K562 (cell line): ENCODE measurements around the gene FST. TPM values are rescaled to one million over a fixed set of nuclear protein-coding genes. Genes with fewer than 3 reads are reported as not detected.

Experiments
- ATAC-seq: fragments of 200-7000 bp; cut with Tn5 transposase; 3 replicates; pipeline ENCODE4 v1.9.1; 2020; ENCODE audit warnings: moderate library complexity
- BruUV-seq: library from RNA; stranded (reverse); fragments of 400-500 nt; replicated peaks from 2 replicates; lab custom pipeline; 2021; lab: Mats Ljungman, UMichigan
- CTCF ChIA-PET: fragments of 300-600 bp; formaldehyde crosslinking; extraction: SDS; loops from one replicate; lab custom pipeline; 2021; ENCODE audit warnings: low intra/inter-chr PET ratio; lab: Yijun Ruan, JAX
- POLR2A ChIA-PET: fragments of 300-600, 350-650 bp; sonication (Branson Sonifier 250); formaldehyde crosslinking; extraction: SDS; loops from one replicate; lab custom pipeline; 2021; ENCODE audit warnings: antibody characterized with exemption, inconsistent platforms; lab: Yijun Ruan, JAX
- DNase-seq, 4 experiments: peaks; one replicate each; pipeline versions ENCODE4 v3.0.0 to v3.0.0-alpha.2; 2011 to 2018; ENCODE audit warnings: low spot score in 3 of 4, mixed read lengths in 3 of 4; ENCODE audit errors: extremely low read depth in 1 of 4
- FAIRE-seq: peaks from 2 replicates; lab custom pipeline; 2011; peaks lifted over from hg19 to GRCh38; lab: Jason Lieb, UNC
- H2AFZ ChIP-seq: 2 replicates; pipeline ENCODE4 v1.6.0; 2011; ENCODE audit warnings: low read depth, low read length, control low read depth, inconsistent platforms
- H3K27ac ChIP-seq: fragments of 200-600 bp; 3 replicates; pipeline ENCODE4 v1.8.0; 2011; ENCODE audit warnings: low read depth, mild to moderate bottlenecking, control low read depth, inconsistent platforms, low read length, moderate library complexity, mixed read lengths; ENCODE audit errors: extremely low read depth
- H3K27me3 ChIP-seq, 2 experiments: fragments of 300-600 bp in 1 of 2; 2 replicates in 1 of 2; 3 replicates in 1 of 2; pipeline versions ENCODE4 v1.6.0 to v1.8.0; 2011; ENCODE audit warnings: inconsistent platforms in 2 of 2, low read length in 2 of 2, mild to moderate bottlenecking in 1 of 2, mixed read lengths in 1 of 2, moderate library complexity in 1 of 2; ENCODE audit not compliant: control insufficient read depth in 2 of 2, insufficient read depth in 2 of 2
- H3K36me3 ChIP-seq: fragments of 300-600 bp; 3 replicates; pipeline ENCODE4 v1.8.0; 2011; ENCODE audit warnings: mild to moderate bottlenecking, low read length, inconsistent platforms; ENCODE audit not compliant: control insufficient read depth, insufficient read depth
- H3K4me1 ChIP-seq, 2 experiments: fragments of 200-600 bp in 1 of 2; replicated peaks in 1 of 2; 2 replicates in 1 of 2; 3 replicates in 1 of 2; pipeline versions ENCODE4 v1.5.1 to v1.8.0; 2011; ENCODE audit warnings: inconsistent platforms in 2 of 2, low read length in 2 of 2, mild to moderate bottlenecking in 1 of 2, mixed read lengths in 1 of 2, moderate library complexity in 1 of 2; ENCODE audit not compliant: control insufficient read depth in 2 of 2, insufficient read depth in 2 of 2
- H3K4me2 ChIP-seq: 2 replicates; pipeline ENCODE4 v1.6.1; 2011; ENCODE audit warnings: low read length, control low read depth, inconsistent platforms, mixed read lengths; ENCODE audit not compliant: insufficient read depth
- H3K4me3 ChIP-seq: fragments of 200-600 bp; sonication (generic), shearing (Covaris generic); 2 replicates; pipeline ENCODE4 v1.5.1; 2016; ENCODE audit warnings: control low read depth, inconsistent platforms
- H3K79me2 ChIP-seq: fragments of 200-600 bp; 3 replicates; pipeline ENCODE4 v1.8.0; 2011; ENCODE audit warnings: low read length, inconsistent platforms; ENCODE audit not compliant: control insufficient read depth, insufficient read depth
- H3K9ac ChIP-seq, 2 experiments: 2 replicates each; pipeline versions ENCODE4 v1.6.0 to v1.6.1; 2011; ENCODE audit warnings: low read depth in 2 of 2, low read length in 2 of 2, control low read depth in 1 of 2, inconsistent platforms in 1 of 2, mild to moderate bottlenecking in 1 of 2, mixed read lengths in 1 of 2; ENCODE audit not compliant: insufficient read depth in 1 of 2
- H3K9me1 ChIP-seq: one replicate; pipeline ENCODE4 v1.6.0; 2011; ENCODE audit warnings: inconsistent platforms, mild to moderate bottlenecking, low read length, moderate library complexity; ENCODE audit not compliant: control insufficient read depth, insufficient read depth
- H3K9me3 ChIP-seq: replicated peaks from 2 replicates; pipeline ENCODE4 v1.5.1; 2011; ENCODE audit warnings: low read depth, low read length, inconsistent platforms; ENCODE audit not compliant: control insufficient read depth, insufficient read depth
- H4K20me1 ChIP-seq: replicated peaks from 2 replicates; pipeline ENCODE4 v1.6.1; 2011; ENCODE audit warnings: low read length, inconsistent platforms, mixed read lengths; ENCODE audit not compliant: control insufficient read depth, insufficient read depth
- CEBPB ChIP-seq: fragments of 450-650 bp; IDR thresholded peaks from 2 replicates; pipeline ENCODE4 v1.6.1; 2016; ENCODE audit warnings: missing genetic modification characterization, missing compliant biosample characterization
- CEBPG ChIP-seq, 3 experiments: fragments of 200-800 bp in 1 of 3; sonication (Bioruptor generic) in 1 of 3; sonication (generic) in 1 of 3; formaldehyde crosslinking in 1 of 3; IDR thresholded peaks in 2 of 3; conservative IDR thresholded peaks in 1 of 3; 2 replicates each; pipeline versions ENCODE4 v1.6.1 to v1.8.0; 2016 to 2022; ENCODE audit warnings: missing compliant biosample characterization in 2 of 3, missing genetic modification characterization in 2 of 3, mild to moderate bottlenecking in 1 of 3, missing genetic modification reagents in 1 of 3
- MEIS2 ChIP-seq: fragments of 450-650 bp; IDR thresholded peaks from 2 replicates; pipeline ENCODE4 v1.6.1; 2014; ENCODE audit warnings: mild to moderate bottlenecking; ENCODE audit not compliant: partially characterized antibody
- NEUROD1 ChIP-seq: fragments of 150-350 bp; IDR thresholded peaks from 2 replicates; pipeline ENCODE4 v1.6.1; 2014; ENCODE audit warnings: borderline replicate concordance, low read length, low read depth; ENCODE audit not compliant: partially characterized antibody
- NFIX ChIP-seq: fragments of 250-450 bp; sonication (Bioruptor Pico); IDR thresholded peaks from 2 replicates; pipeline ENCODE4 v1.4.0; 2020; ENCODE audit warnings: low read depth, mild to moderate bottlenecking, moderate library complexity
- SNRNP70 ChIP-seq: fragments of 200-400 bp; formaldehyde crosslinking; optimal IDR thresholded peaks from 2 replicates; pipeline ENCODE3; 2017; ENCODE audit warnings: low read depth, low read length
- ZNF830 ChIP-seq: fragments of 250-450 bp; sonication (Bioruptor Pico); IDR thresholded peaks from 2 replicates; pipeline ENCODE4 v1.5.0; 2021; ENCODE audit warnings: mild to moderate bottlenecking
- WGBS: fragments of 100-300 bp; shearing (Covaris generic); methylation state at CpG from one replicate; pipeline ENCODE4 v1.1.6; 2016; ENCODE audit warnings: low coverage, mixed read lengths; ENCODE audit not compliant: insufficient coverage; ENCODE audit errors: missing lambda C conversion rate; 5-methylcytosine and 5-hydroxymethylcytosine counted together
- in situ Hi-C: fragments of 300-500 bp; cut with MboI; formaldehyde crosslinking; loops from 4 replicates; pipeline ENCODE4 v1.15.0; 2018; ENCODE audit warnings: inconsistent platforms, mixed read lengths
- intact Hi-C: fragments of 100-400 bp; cut with micrococcal nuclease; formaldehyde crosslinking; loops from 2 replicates; pipeline ENCODE4 v1.14.2; 2022
- polyA plus RNA-seq, 8 experiments: library from polyadenylated mRNA; depleted of rRNA in 4 of 8; stranded (reverse) in 5 of 8; unstranded in 3 of 8; fragments of >200 nt; fragmentation: Nextera tagmentation in 2 of 8; fragmentation: Illumina TruSeq in 1 of 8; extraction: Ambion mirVana in 2 of 8; extraction: Trizol in 1 of 8; gene quantifications; 2 replicates each; pipeline versions ENCODE4 v1.2.1 to v1.2.3, GENCODE V29; 2011 to 2014; ENCODE audit warnings: inconsistent platforms in 1 of 8, missing spikeins in 1 of 8
- total RNA-seq, 7 experiments: library from RNA; depleted of rRNA in 6 of 7; stranded (reverse); fragments of >200 nt in 6 of 7; fragmentation: Illumina TruSeq in 2 of 7; extraction: Trizol in 2 of 7; gene quantifications; 2 replicates each; pipeline versions ENCODE4 v1.2.1 to v1.2.3, GENCODE V29; 2011 to 2021; ENCODE audit warnings: low replicate concordance in 1 of 7

FST gene
- total and polyA plus RNA-seq, 9 of the 15 experiments (the other 6 are each of a cell fraction or from before 2014, with no cell fraction given) = 0.03 to 0.27 TPM; not detected in 7

GRCh38 chr5:53463909-53464621, 16.4 kb upstream of the FST start:
- Histone ChIP-seq H3K9me1 (no peaks in the 10 kb centered on the region), H3K79me2 (no peaks in the 10 kb centered on the region), H3K27me3 (no peaks in the 10 kb centered on the region; a peak in 1 of 5 replicates), H3K4me2 (no peak overlapping the region), H3K36me3 (no peaks in the 10 kb centered on the region), H3K4me3 (no peak overlapping the region), H3K9me3 (no peaks in the 10 kb centered on the region), H3K27ac (no peak overlapping the region)
- ChIA-PET CTCF (no interaction called here), POLR2A (interaction anchor here (0.6 kb wide), 1 partner anchor 94 kb away, joined by 3 read pairs; no protein-coding TSS in a partner anchor)
- BruUV-seq = no TSS peak
- intact Hi-C loops = no loop called here
- FAIRE-seq = no peak
- ATAC-seq = no peak
- no peak for TF ChIP-seq SNRNP70
- peak; percentile 4 for TF ChIP-seq MEIS2
- TF ChIP-seq, all 486 proteins: peak for 1
- Histone ChIP-seq H4K20me1 (no peaks in the 10 kb centered on the region), H2AFZ (no peak overlapping the region), H3K4me1 (no peaks in the 10 kb centered on the region), H3K9ac (no peak overlapping the region)
- DNase-seq = no peak
- in situ Hi-C loops = no loop called here
- WGBS = 0% methylated on average over 2 of the region's 2 CpGs

- H3K4me2 ChIP-seq = no peak overlapping the region
- CTCF ChIA-PET = no interaction called here
- BruUV-seq = no TSS peak
These were observed 15.7 kb upstream of the FST start for GRCh38 chr5:53464722-53465121.

More at GRCh38 chr5:53464722-53465121, 15.7 kb upstream of the FST start:
- H3K9me3 ChIP-seq = no peaks in the 10 kb centered on the region
- H3K36me3 ChIP-seq = no peaks in the 10 kb centered on the region
- ATAC-seq = no peak
- TF ChIP-seq NEUROD1 (no peak), NFIX (CRISPR knock-in tag) (no peak), ZNF830 (no peak), CEBPG (CRISPR knock-in tag; IDR thresholded peaks at IDR 0.05) (no peak), CEBPG (tag; conservative IDR thresholded peaks at IDR 0.05 in 1 of 2, IDR thresholded peaks at IDR 0.05 in 1 of 2) (peak in 1 of 2 experiments; percentile 84; a peak in 2 of 4 replicates), CEBPB (tag) (peak; percentile 35)
- in situ Hi-C loops (no loop called here), intact Hi-C loops (no loop called here)
- WGBS = 3% methylated on average over 3 of the region's 3 CpGs
- no peaks in the 10 kb centered on the region for H3K79me2 ChIP-seq
- H2AFZ ChIP-seq = no peak overlapping the region
- no peak overlapping the region for H3K9ac ChIP-seq
- no peak for DNase-seq
- H3K4me3 ChIP-seq = no peak overlapping the region
- FAIRE-seq = no peak
- no peak overlapping the region for H3K27ac ChIP-seq
- POLR2A ChIA-PET = no interaction called here
- H3K4me1 ChIP-seq = no peaks in the 10 kb centered on the region
- H3K9me1 ChIP-seq = no peaks in the 10 kb centered on the region
- H4K20me1 ChIP-seq = no peaks in the 10 kb centered on the region
- H3K27me3 ChIP-seq = no peaks in the 10 kb centered on the region; a peak in 1 of 5 replicates
